ENCODE results near the gene EPM2A.

EPM2A gene

DNA sequence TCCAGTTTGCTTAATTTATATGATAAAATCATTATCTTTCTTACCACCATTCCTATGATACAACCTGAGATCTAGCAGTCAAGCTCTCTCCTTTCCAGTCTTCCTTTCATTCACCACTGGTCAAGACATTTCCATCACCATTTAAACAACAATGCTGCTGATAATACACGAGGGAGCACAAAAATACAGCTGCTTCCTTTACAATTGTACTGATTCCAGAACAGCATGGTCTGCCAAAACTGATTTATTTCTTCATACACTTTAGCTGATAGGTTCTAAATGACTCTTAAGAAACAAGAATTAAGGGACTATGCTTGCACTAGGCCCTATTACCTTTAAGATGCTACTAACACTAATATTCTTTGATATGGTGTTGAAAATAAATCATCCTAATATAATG, 65.0 kb downstream of the EPM2A start:
- no peak for DNase-seq (ENCODE audit: low read depth)

- no peak for DNase-seq (ENCODE audit: low read depth)
These were observed 65.7 kb downstream of the EPM2A start for GRCh38 chr6:145669627-145670034.

DNA sequence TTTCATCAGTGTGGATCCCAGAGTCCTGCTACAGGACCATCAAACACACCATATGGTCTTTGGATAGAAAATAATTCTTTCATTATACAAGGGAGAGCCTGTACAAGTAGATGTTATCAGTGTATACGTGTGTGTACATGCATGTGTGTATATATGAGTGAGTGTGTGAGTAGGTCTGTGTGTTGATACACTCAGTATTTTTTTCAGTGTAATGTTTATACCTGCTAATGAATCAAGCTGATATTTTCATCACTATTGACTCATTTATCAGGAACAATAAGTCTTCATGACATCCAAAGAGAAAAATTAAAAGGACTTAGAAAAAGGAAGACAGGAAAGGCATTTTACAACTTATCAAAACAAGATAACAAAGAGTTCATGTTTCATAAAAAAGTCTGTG, 66.5 kb downstream of the EPM2A start:
- DNase-seq (ENCODE audit: low read depth), result no peak

DNA sequence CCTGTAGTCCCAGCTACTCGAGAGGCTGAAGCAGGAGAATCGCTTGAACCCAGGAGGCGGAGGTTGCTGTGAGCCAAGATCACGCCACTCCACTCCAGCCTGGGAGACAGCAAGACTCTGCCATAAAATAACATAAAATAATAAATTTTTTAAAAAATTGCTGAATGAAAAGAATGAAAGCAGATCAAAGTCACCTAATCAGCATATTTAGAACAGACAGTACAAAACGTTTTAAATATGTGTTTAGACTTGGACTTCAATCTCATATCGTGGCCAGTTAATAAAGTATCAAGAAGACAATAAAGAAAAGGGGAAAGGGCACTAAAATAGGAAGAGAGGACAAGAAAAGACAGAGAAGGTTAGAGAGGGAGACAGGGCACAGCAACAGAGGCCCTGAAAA, 74.6 kb downstream of the EPM2A start:
- no peak for DNase-seq (ENCODE audit: low read depth)

- no peak for DNase-seq (ENCODE audit: low read depth)
These were observed 79.2 kb downstream of the EPM2A start for GRCh38 chr6:145656128-145656527.

GRCh38 chr6:145652572-145652971, 82.7 kb downstream of the EPM2A start:
- DNase-seq (ENCODE audit: low read depth), result no peak

GRCh38 chr6:145651988-145652387, 83.3 kb downstream of the EPM2A start:
- no peak for DNase-seq (ENCODE audit: low read depth)

GRCh38 chr6:145648149-145648548, 87.2 kb downstream of the EPM2A start:
- DNase-seq (ENCODE audit: low read depth), result no peak

- no peak for DNase-seq (ENCODE audit: low read depth)
These were observed 87.7 kb downstream of the EPM2A start for GRCh38 chr6:145647602-145648001.

DNA sequence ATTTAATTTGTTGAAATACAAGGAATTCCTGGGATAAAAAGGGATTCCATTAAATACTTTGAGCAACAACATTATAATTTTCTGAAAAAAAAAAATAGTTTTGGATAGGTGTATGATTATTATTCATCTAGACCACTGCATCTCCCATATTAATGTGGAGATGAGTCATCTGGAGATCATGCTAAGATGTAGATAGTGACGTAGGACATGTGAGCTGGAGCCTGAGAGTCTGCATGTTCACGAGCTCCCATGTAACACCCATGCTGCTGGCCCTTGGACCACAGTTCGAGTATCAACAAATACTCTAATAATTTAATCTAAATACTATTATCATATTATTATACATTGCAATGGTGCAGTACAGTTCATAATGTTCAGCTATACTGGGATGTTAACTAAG, 91.6 kb downstream of the EPM2A start:
- DNase-seq (ENCODE audit: low read depth), result no peak

GRCh38 chr6:145633981-145634627, 101.2 kb downstream of the EPM2A start:
- DNase-seq (ENCODE audit: low read depth), result peak; percentile 70

GRCh38 chr6:145632971-145633370, 102.3 kb downstream of the EPM2A start:
- DNase-seq (ENCODE audit: low read depth), result no peak

DNA sequence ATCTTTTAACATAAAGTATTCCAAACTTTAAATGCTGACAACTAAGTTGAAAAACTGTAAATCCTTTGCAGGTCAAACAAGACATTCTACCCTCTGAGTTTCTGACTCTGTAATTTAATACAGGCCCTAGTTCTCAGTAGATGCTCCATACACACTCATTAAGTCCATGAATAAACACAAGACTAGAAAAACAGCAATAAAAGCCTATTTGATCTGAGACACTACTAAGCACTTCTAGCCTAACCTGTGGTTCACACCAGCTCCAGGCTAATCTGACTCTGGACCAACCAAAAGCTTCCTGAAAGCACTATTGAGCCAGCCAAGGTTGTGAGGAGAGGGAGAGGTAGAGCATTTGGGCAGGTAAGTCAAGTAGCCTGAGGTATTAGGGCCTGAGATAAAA, 103.9 kb downstream of the EPM2A start:
- no peak for DNase-seq (ENCODE audit: low read depth)

- no peak for DNase-seq (ENCODE audit: low read depth)
These were observed 104.7 kb downstream of the EPM2A start for GRCh38 chr6:145630598-145630997.

GRCh38 chr6:145629478-145629877, 105.8 kb downstream of the EPM2A start:
- no peak for DNase-seq (ENCODE audit: low read depth)

GRCh38 chr6:145627451-145627850, 107.9 kb downstream of the EPM2A start:
- no peak for DNase-seq (ENCODE audit: low read depth)

DNA sequence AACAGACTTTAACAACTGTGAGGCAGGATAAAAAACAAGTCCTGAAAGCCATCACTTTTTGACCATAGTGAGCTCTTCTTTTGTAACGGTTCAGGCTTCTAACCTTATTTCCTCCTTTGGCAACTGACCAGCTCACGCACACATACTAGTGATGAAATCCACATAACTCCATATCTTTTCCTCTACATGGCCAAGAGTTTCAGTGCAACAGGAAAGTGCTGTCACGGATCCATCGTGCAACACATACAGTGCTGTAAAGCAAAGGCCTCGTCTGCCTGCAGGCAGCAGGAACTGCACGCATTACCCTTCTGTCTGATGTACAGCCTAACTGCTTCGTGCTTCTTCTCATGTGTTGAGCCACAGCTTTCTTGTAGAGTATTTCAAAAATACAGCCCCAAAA, 108.5 kb downstream of the EPM2A start:
- DNase-seq (ENCODE audit: low read depth), result no peak

GRCh38 chr6:145623231-145623630, 112.1 kb downstream of the EPM2A start:
- no peak for DNase-seq (ENCODE audit: low read depth)

- no peak for DNase-seq (ENCODE audit: low read depth)
These were observed 113.5 kb downstream of the EPM2A start for GRCh38 chr6:145621776-145622175.

GRCh38 chr6:145620088-145620487, 115.2 kb downstream of the EPM2A start:
- no peak for DNase-seq (ENCODE audit: low read depth)

DNA sequence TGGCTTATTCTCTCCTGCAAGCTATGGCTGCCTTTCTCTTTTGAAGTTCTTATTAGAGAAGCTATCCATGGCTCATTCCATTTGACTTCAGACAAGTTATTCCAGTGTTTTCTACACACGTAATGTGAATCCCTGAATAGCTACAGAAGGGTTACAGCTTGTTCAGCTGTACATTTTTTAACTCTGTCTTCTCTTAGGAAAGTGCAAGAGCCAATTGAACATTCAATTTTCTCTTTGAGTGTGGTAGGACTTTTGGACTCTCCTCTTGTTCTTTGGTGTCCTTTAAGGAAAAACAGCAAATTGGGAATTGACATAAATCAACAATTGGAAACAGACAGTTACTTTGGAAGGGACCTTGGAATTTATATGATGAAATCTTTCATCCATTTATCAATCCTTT, 125.8 kb downstream of the EPM2A start:
- DNase-seq (ENCODE audit: low read depth), result no peak

- DNase-seq (ENCODE audit: low read depth), result no peak
These were observed 126.5 kb downstream of the EPM2A start for GRCh38 chr6:145608850-145609249.

- no peak for DNase-seq (ENCODE audit: low read depth)
These were observed 131.3 kb downstream of the EPM2A start for GRCh38 chr6:145603991-145604390.

- no peak for DNase-seq (ENCODE audit: low read depth)
These were observed 131.9 kb downstream of the EPM2A start for GRCh38 chr6:145603424-145603833.
